VCaP (cell line): Measurements from ENCODE around the gene SPRR3.
A peak's percentile ranks its signal among the peaks of the same experiment; 100 is the strongest.

Experiments
- H3K27ac ChIP-seq: fragments of 450-650 bp; 2 replicates; pipeline ENCODE4 v1.5.1; 2017
- TF ChIP-seq, protein P1 (sequence below): fragments of 450-650 bp; conservative IDR thresholded peaks from 2 replicates; pipeline ENCODE4 v1.5.1; 2017; ENCODE audit warnings: mild to moderate bottlenecking, moderate library complexity

SPRR3 gene, protein sequence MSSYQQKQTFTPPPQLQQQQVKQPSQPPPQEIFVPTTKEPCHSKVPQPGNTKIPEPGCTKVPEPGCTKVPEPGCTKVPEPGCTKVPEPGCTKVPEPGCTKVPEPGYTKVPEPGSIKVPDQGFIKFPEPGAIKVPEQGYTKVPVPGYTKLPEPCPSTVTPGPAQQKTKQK

DNA sequence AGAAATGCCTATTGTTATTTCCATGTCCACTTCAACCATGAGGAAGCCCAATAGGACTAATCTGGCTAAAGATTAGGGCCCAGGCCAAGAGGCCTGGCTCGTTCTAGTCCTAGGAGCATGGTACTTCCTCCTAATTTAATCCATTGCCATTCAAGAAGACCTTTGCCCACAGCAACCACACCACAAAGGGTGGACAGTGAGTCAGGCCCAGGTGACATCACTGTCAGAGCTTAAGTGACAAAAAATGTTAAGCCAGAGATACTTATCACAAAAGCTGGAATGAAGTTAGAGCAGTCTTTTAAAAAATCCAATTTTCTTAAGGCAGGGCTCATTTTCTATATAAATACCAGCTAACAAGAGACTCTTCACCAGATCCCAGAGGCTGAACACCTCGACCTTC, at the start of gene SPRR3:
Gene SPRR3, plus strand, starts transcription at position 368 of the 400 bp plus-strand sequence. CDS start 1,272 bp downstream, outside the sequence.
- TF ChIP-seq, protein P1, sequence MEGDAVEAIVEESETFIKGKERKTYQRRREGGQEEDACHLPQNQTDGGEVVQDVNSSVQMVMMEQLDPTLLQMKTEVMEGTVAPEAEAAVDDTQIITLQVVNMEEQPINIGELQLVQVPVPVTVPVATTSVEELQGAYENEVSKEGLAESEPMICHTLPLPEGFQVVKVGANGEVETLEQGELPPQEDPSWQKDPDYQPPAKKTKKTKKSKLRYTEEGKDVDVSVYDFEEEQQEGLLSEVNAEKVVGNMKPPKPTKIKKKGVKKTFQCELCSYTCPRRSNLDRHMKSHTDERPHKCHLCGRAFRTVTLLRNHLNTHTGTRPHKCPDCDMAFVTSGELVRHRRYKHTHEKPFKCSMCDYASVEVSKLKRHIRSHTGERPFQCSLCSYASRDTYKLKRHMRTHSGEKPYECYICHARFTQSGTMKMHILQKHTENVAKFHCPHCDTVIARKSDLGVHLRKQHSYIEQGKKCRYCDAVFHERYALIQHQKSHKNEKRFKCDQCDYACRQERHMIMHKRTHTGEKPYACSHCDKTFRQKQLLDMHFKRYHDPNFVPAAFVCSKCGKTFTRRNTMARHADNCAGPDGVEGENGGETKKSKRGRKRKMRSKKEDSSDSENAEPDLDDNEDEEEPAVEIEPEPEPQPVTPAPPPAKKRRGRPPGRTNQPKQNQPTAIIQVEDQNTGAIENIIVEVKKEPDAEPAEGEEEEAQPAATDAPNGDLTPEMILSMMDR = no peak
- H3K27ac ChIP-seq = no peak within 1 kb of the TSS

DNA sequence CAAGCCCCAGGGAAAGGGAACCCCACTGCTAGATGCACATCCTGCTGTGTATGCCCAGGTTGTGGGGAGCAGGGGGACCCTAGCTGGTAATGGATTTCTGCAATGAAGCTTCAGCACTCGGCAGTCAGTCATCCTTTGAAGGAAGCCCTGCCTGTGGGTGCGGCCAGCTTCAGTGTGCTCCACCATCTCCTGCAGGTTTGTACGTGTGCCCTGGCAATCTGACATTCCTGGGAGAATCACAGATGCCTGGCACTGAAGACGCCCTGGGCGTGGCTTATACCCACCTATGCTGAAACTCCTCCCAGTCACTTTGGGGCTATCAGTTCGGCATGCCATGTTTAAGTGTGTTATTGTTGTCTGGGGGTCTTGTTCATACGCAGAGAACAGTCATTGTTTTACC, 47.8 kb upstream of the SPRR3 start:
- TF ChIP-seq, protein P1 = no peak
- no peak overlapping the region for H3K27ac ChIP-seq

DNA sequence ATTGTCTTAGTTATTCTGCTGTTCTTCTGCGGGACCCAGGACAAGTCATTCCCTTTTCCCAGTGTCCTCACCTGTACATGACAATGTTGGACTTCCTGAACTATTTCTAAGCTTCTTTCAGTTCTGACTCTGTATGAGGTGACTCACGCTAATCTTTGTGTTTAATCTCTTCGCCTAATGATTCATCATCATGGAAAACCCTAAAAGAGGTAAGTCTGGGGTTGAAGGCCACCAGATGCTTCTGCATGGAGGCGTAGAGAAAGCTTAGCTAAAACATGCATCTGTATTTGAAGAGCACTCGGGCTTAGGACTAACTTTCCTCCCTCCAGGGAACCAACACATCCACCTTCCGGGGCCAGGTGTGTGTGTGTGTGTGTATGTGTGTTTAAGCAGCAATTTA, 47.1 kb upstream of the SPRR3 start:
- no peak overlapping the region for H3K27ac ChIP-seq
- TF ChIP-seq, protein P1 = no peak

- H3K27ac ChIP-seq = no peak overlapping the region
- TF ChIP-seq, protein P1 = no peak
These were observed 44.0 kb upstream of the SPRR3 start for GRCh38 chr1:152957561-152957960.

DNA sequence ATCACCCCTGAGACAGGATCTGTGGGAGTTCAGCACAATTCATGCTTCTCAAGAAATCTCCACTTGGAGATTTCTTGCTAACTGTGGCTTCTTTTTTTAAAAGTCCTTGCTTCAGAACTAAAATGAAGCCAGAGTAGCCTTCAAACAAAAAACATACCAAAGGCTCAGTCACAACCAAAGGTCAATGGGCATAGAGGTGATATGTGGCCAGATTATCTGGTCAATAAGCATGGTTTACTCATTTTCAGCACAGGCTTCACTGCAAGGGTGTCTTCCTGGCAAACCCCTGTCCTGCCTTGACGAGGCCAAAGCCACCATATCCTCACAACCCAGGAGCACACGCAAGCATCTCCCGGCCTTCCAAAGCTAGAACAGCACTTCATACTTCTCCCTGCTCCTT, 42.3 kb upstream of the SPRR3 start:
- H3K27ac ChIP-seq = no peak overlapping the region
- TF ChIP-seq, protein P1 = no peak

DNA sequence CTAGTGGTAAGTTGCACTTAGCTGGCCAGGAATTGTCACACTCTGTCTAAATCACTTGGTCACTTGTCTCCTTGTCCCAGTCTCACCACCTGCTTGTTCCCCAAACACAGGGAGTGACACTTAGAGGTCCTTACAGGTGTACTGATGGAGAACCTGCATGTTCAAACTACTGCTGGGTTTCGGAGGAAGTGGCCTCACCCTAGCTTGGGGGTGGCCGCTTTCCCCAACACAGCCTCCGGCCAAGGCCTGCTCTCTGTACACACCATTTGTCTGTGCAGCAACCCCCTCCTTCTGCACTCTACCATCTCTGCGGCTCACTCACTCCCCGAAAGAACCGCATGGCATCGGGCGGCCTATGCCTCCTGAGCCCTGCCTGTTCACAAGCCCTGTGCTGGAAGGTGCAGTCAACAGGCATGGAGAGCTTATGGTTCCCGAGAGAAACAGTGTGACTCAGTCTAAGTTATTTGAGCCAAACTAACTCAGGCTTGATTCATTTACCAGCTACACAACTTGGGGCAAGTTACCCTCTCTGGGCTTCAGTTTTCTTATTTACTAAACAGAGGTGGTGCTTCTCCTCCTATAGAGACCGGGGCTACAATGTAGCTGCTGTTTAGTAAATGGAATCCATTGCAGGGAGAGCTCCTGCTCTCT, 41.6 kb upstream of the SPRR3 start:
- TF ChIP-seq, protein P1 = no peak
- no peak overlapping the region for H3K27ac ChIP-seq

DNA sequence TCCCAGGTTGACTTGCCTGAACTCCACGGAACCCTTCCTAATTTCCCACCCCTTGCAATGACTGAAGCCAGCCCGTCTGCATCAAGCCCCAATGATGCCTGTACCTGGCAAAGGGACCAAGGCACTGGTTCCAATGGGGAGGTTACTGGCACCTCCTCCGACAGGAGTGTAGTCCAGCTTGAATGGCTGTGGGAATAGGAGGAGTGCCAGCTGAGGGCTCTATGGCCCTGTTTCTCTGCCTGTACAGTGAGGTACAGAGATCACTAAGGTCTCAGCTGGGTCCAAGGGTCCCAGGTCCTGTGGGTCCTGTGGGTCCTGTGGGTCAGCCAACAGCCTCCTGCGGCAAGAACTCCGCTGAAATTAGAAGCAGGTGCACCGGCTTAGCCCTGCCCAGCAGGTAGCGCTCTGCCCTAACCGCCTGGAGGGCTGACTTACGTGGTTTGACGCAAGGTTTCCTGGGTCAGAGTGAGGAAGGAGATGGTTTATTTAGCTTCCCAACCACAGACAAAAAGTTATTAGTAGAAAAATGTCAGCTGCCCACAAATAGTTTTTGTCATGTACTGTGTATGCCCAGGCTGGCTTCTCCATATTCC, 41.0 kb upstream of the SPRR3 start:
- H3K27ac ChIP-seq = no peak overlapping the region
- TF ChIP-seq, protein P1 = peak; percentile 21; the same call in 1 of the 2 replicates
